GM12891 (cell line): ENCODE measurements around the gene CACNB4.

Experiments used
- PAX5 ChIP-seq: IDR thresholded peaks from 2 replicates; pipeline ENCODE4 v1.6.1; 2011; ENCODE audit warnings: low read length, moderate library complexity, mild to moderate bottlenecking; ENCODE audit not compliant: insufficient read depth, severe bottlenecking
- POLR2A ChIP-seq: IDR thresholded peaks from 2 replicates; pipeline ENCODE4 v1.6.1; 2011; ENCODE audit warnings: low read depth, low read length, control low read depth
- POLR2AphosphoS5 ChIP-seq: IDR thresholded peaks from 2 replicates; pipeline ENCODE4 v1.6.1; 2011; ENCODE audit warnings: low read depth, low read length, control low read depth
- POU2F2 ChIP-seq: IDR thresholded peaks from 2 replicates; pipeline ENCODE4 v1.6.1; 2011; ENCODE audit warnings: low read depth, mild to moderate bottlenecking, control low read depth, low read length, moderate library complexity
- SPI1 ChIP-seq: IDR thresholded peaks from 2 replicates; pipeline ENCODE4 v1.6.1; 2011; ENCODE audit warnings: low read depth, low read length, control low read depth
- TAF1 ChIP-seq: IDR thresholded peaks from 2 replicates; pipeline ENCODE4 v1.6.1; 2011; ENCODE audit warnings: low read depth, low read length, control low read depth

DNA sequence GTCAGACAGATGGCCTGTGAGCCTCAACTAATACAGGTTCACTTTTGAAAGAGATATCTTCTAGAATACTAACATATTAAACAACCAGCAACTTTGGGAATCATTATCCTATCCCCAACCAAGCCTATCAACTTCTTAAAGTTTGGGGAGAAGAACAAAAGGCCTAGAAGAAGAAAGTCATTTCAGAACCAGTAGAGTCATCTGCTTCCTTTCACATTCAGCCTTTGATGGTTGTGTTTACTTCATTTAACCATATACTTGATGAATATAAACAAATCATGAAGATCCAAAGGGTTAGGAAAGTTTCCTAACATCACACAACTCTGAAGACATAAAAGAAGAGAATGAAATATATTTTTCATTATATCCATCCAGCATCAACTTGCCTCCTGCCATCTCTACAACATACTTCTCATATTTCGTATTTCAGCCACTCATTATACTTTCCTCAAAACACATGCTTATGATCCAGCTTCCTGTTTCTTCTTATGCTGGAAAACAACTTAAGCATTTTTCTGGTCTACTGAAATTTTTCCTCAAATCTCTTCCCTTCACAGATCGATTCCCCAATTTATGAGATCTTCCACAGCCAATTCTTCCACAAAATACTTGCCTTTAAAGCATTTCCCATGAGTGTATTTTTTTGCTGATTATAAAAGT, 114.3 kb downstream of the CACNB4 start:
- TF ChIP-seq POLR2AphosphoS5, result no peak
- no peak for TF ChIP-seq TAF1
- no peak for TF ChIP-seq POLR2A
- TF ChIP-seq SPI1, result no peak
- no peak for TF ChIP-seq PAX5
- no peak for TF ChIP-seq POU2F2
